Heart left ventricle (tissue), 16 donors: ENCODE data around the gene CCDC47. TPM values are rescaled to one million over a fixed set of nuclear protein-coding genes. Genes with fewer than 3 reads are reported as not detected.
A peak's percentile ranks its signal among the peaks of the same experiment; 100 is the strongest.

Experiments
- ATAC-seq, 4 donors: fragments of 200-7000 bp; cut with Tn5 transposase; one replicate each; pipeline ENCODE4 v1.9.1; 2020 to 2022; ENCODE audit warnings: moderate library complexity in 4 of 4, mild to moderate bottlenecking in 3 of 4, moderate number of reproducible peaks in 1 of 4
- DNase-seq, 5 donors: peaks; one replicate each; pipeline ENCODE4 v3.0.0-alpha.2; 2020
- H3K27ac ChIP-seq, 12 donors: fragments of 200-600 bp; sonication (generic) in 4 of 12; one replicate each; pipeline versions ENCODE4 v1.5.0 to v1.8.0; 2016 to 2022; ENCODE audit warnings: mild to moderate bottlenecking in 2 of 12
- H3K27me3 ChIP-seq, 9 donors: fragments of 200-600 bp; sonication (generic) in 2 of 9; one replicate each; pipeline versions ENCODE4 v1.5.1 to v1.8.0; 2016 to 2022; ENCODE audit warnings: mild to moderate bottlenecking in 3 of 9
- H3K36me3 ChIP-seq, 9 donors: fragments of 200-600 bp; sonication (generic) in 2 of 9; one replicate each; pipeline versions ENCODE4 v1.5.0 to v1.8.0; 2018 to 2022; ENCODE audit warnings: mild to moderate bottlenecking in 2 of 9
- H3K4me1 ChIP-seq, 12 donors: fragments of 200-600 bp; sonication (generic) in 4 of 12; one replicate each; pipeline versions ENCODE4 v1.5.0 to v1.8.0; 2016 to 2022; ENCODE audit warnings: mild to moderate bottlenecking in 3 of 12
- H3K4me3 ChIP-seq, 12 donors: fragments of 200-600 bp; sonication (generic) in 4 of 12; one replicate each; pipeline versions ENCODE4 v1.5.0 to v1.8.0; 2017 to 2022; ENCODE audit warnings: mild to moderate bottlenecking in 9 of 12, moderate library complexity in 4 of 12
- H3K9me3 ChIP-seq, 12 donors: fragments of 200-600 bp; sonication (generic) in 4 of 12; one replicate each; pipeline versions ENCODE4 v1.5.0 to v1.8.0; 2016 to 2022; ENCODE audit warnings: mild to moderate bottlenecking in 1 of 12
- CTCF ChIP-seq, 12 donors: fragments of 200-600 bp; sonication (generic) in 4 of 12; IDR thresholded peaks; one replicate each; pipeline versions ENCODE4 v1.5.0 to v1.8.0; 2018 to 2022; ENCODE audit warnings: antibody characterized with exemption in 12 of 12, mild to moderate bottlenecking in 5 of 12
- POLR2A ChIP-seq, 2 donors: fragments of 450-650 bp; IDR thresholded peaks; one replicate each; pipeline ENCODE4 v1.6.1; 2017; ENCODE audit warnings: antibody characterized with exemption in 2 of 2, mild to moderate bottlenecking in 2 of 2, moderate library complexity in 2 of 2
- WGBS, 4 donors: extraction: QIAGEN DNeasy Blood & Tissue Kit in 2 of 4; methylation state at CpG; one replicate each; pipeline versions ENCODE4 v1.1.5 to v1.1.7; 2013 to 2018; 5-methylcytosine and 5-hydroxymethylcytosine counted together
- intact Hi-C, 10 donors: fragments of 100-400 bp; cut with DNase I; formaldehyde crosslinking; loops; one replicate each; pipeline versions ENCODE4 v1.11.1 to v1.14.2; 2022
- polyA plus RNA-seq, 2 donors: library from polyadenylated mRNA; stranded (reverse); fragments of 200-250 nt; gene quantifications; one replicate each; pipeline ENCODE4 v1.2.3, GENCODE V29; 2013
- total RNA-seq, 9 donors: library from RNA; depleted of rRNA in 2 of 9; stranded (reverse); fragments of >200 nt in 2 of 9; fragmentation: NEBNext Ultra II Directional in 3 of 9; extraction: Animal tissue kit (Norgen Biotek cat#: 25700) in 3 of 9; gene quantifications; one replicate each; pipeline versions ENCODE4 v1.1.0 to v1.2.4, GENCODE V29; 2016 to 2023
- donor health status: ischemic (EF 13 %, LVEDD 7.1; RV severe dilation, severe dysfunction).
- donor health status: healthy with polysubstance abuse.
- donor health status: DM: no; HTN: yes; CAD: no.
- donor health status: DM: no; HTN: no; CAD: no.
- donor health status: ischemic (EF 25% LVEDD 6.9; RV normal size, moderate dysfunction).
- donor health status: ischemic (EF 25% LVEDD 5.7; RV mildly dilated, moderate dysfunction).
- donor health status: healthy.
- donor health status: DM: yes; HTN: yes; CAD: no.
- donor health status: ischemic (EF 35%, LVEDD 5.7; RV mildly dilated, moderate dysfunction).
- donor health status: nonischemic (EF 11% LVEDD 7.7; RV severe dilation, severe dysfunction).
- donor health status: DM: yes; HTN: yes; CAD: no.
- donor health status: PGD.
- donor health status: ischemic (EF 29% LVEDD 5.4; RV normal size, mild dysfunction).
- donor health status: nonischemic (EF 23%, LVEDD 6.1; RV moderate dilation, normal function).

CCDC47 gene
- total and polyA plus RNA-seq, 11 donors, result 38.4 to 139 (median 84.3) TPM

- H3K27me3 ChIP-seq, result no peaks in the 10 kb centered on the region
- DNase-seq (no peak), ATAC-seq (no peak)
- peak overlapping the region; percentile 65 to 99 (median 82) for H3K4me3 ChIP-seq
- intact Hi-C loops, result loop anchor here in 6 of 10 donors (5.0 to 10.0 kb wide), 5 partner anchors 42 to 351 kb away; partner anchors contain the start of genes FTSJ3 (in 3 of the 6) and PSMC5 (in 3 of the 6)
- peak overlapping the region in 8 of 12 donors; percentile 96 to 99 (median 98) for H3K27ac ChIP-seq
- peaks cover 3 to 73% (median 42%) of the 10 kb centered on the region in 12 donors for H3K4me1 ChIP-seq
- H3K9me3 ChIP-seq, result no peaks in the 10 kb centered on the region
- H3K36me3 ChIP-seq, result peaks cover 0 to 39% (median 19%) of the 10 kb centered on the region in 9 donors
- 17 to 24% (median 23%) methylated on average over 8 of the region's 8 CpGs for WGBS, 4 donors
- TF ChIP-seq POLR2A (IDR thresholded peaks at IDR 0.05), result no peak
- no peak for TF ChIP-seq CTCF (IDR thresholded peaks at IDR 0.05)
These were observed 2.0 kb upstream of the CCDC47 start for GRCh38 chr17:63775420-63775819.

GRCh38 chr17:63774969-63775265 is 1.5 kb upstream of the CCDC47 start:
- ATAC-seq (no peak), DNase-seq (no peak)
- Histone ChIP-seq H3K27me3 (no peaks in the 10 kb centered on the region), H3K4me1 (peaks cover 3 to 73% (median 42%) of the 10 kb centered on the region in 12 donors), H3K27ac (peak overlapping the region in 11 of 12 donors; percentile 96 to 99 (median 98)), H3K4me3 (peak overlapping the region; percentile 65 to 99 (median 82)), H3K36me3 (peaks cover 0 to 34% (median 19%) of the 10 kb centered on the region in 9 donors), H3K9me3 (no peaks in the 10 kb centered on the region)
- TF ChIP-seq POLR2A (IDR thresholded peaks at IDR 0.05) (no peak), CTCF (IDR thresholded peaks at IDR 0.05) (no peak)
- WGBS, 4 donors, result 3 to 6% (median 4%) methylated on average over 4 of the region's 4 CpGs
- intact Hi-C loops, result loop anchor here in 7 of 10 donors (5.0 to 10.0 kb wide), 7 partner anchors 42 to 350 kb away; partner anchors contain the start of genes FTSJ3 (in 4 of the 7), PSMC5 (in 4 of the 7), DCAF7 (in 1 of the 7) and SMARCD2 (in 1 of the 7)

- DNase-seq (peak; percentile 49 to 93 (median 93)), ATAC-seq (peak in 2 of 4 donors; percentile 8 to 20)
- Histone ChIP-seq H3K36me3 (peaks cover 0 to 28% (median 17%) of the 10 kb centered on the region in 9 donors), H3K27me3 (no peaks in the 10 kb centered on the region), H3K27ac (peak within 1 kb of the TSS; percentile 88 to 99 (median 98)), H3K4me3 (peak within 1 kb of the TSS; percentile 65 to 99 (median 82)), H3K4me1 (peaks cover 3 to 70% (median 42%) of the 10 kb centered on the region in 12 donors), H3K9me3 (no peaks in the 10 kb centered on the region)
- WGBS, 4 donors, result 0 to 1% (median 1%) methylated on average over 39 to 67 of the region's 67 CpGs
- no peak for TF ChIP-seq POLR2A (IDR thresholded peaks at IDR 0.05)
- peak in 3 of 12 donors; percentile 10 to 30 (median 16) for TF ChIP-seq CTCF (IDR thresholded peaks at IDR 0.05)
- intact Hi-C loops, result loop anchor here in 4 of 10 donors (5.0 to 10.0 kb wide), 5 partner anchors 50 to 350 kb away; partner anchors contain the start of genes FTSJ3 (in 3 of the 4), PSMC5 (in 3 of the 4), DCAF7 (in 1 of the 4) and SMARCD2 (in 1 of the 4)
These were observed 958 bp upstream of the CCDC47 start, which contains the start of gene DDX42 for GRCh38 chr17:63774141-63774968. Gene DDX42 (plus strand): TSS chr17:63774170. CDS start chr17:63787050, 12,880 bp downstream.
